NT2/D1 (cell line): ENCODE measurements around the gene DISC1.

ENCODE experiments used
- SUZ12 ChIP-seq: IDR thresholded peaks from 2 replicates; pipeline ENCODE4 v1.6.1; 2011; ENCODE audit not compliant: insufficient read length, insufficient read depth; ENCODE audit errors: extremely low read depth
- YY1 ChIP-seq: IDR thresholded peaks from 2 replicates; pipeline ENCODE4 v1.6.1; 2011; ENCODE audit not compliant: insufficient read length, insufficient read depth
- ZNF274 ChIP-seq: IDR thresholded peaks from 2 replicates; pipeline ENCODE4 v1.6.1; 2011; ENCODE audit warnings: mild to moderate bottlenecking, low read depth, low read length

DNA sequence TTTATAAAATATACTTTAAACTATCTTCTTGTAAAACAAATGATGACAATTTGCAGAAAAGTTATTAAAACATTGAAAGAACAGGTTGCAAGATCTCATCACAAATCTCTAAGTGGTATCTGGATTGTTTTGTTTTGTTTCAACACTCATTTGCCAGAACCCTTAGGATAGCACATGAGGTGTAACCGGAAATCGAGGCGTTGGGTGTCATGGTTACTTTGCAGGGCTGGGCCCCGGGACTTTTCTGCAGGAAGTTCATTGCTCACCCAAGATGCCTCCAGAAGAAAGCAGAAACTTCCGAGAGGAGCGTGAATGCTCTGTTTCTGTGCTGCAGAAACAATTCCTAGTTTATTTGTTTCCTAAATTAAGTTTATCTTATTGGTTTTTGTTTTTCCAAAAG, 2.5 kb downstream of the DISC1 start:
- no peak for TF ChIP-seq YY1
- no peak for TF ChIP-seq ZNF274
- TF ChIP-seq SUZ12: no peak
